ENCODE measurements around the gene NAGK. TPM values are rescaled to one million over a fixed set of nuclear protein-coding genes. Genes with fewer than 3 reads are reported as not detected.
"Not testable (repeated sequence)": the region's sequence is repeated elsewhere in the genome, so short reads cannot be mapped to it uniquely, and the experiment has no call there.

NAGK gene
- total RNA-seq = 157 and 161 TPM in 2 replicates
- long read RNA-seq, transcript NAGK-229 (10 exons, 1,801 nt) = major isoform, 62 of 87 reads
- long read RNA-seq, partial matches to known transcripts = 1 of 87 reads
- long read RNA-seq, other reads (novel, unspliced or antisense) = 14 of 87 reads

- Mint-ChIP-seq H3K9me3 (ENCODE audit: unreplicated experiment) (no peaks in the 10 kb centered on the region), H3K27me3 (ENCODE audit: unreplicated experiment) (peaks cover 16% of the 10 kb centered on the region), H3K36me3 (ENCODE audit: unreplicated experiment) (peaks cover 15% of the 10 kb centered on the region), H3K27ac (ENCODE audit: unreplicated experiment) (peak within 1 kb of the TSS; percentile 99), H3K4me1 (ENCODE audit: unreplicated experiment) (peaks cover 36% of the 10 kb centered on the region), H3K4me3 (ENCODE audit: unreplicated experiment) (peak within 1 kb of the TSS; percentile 94)
- TF ChIP-seq, protein P1, sequence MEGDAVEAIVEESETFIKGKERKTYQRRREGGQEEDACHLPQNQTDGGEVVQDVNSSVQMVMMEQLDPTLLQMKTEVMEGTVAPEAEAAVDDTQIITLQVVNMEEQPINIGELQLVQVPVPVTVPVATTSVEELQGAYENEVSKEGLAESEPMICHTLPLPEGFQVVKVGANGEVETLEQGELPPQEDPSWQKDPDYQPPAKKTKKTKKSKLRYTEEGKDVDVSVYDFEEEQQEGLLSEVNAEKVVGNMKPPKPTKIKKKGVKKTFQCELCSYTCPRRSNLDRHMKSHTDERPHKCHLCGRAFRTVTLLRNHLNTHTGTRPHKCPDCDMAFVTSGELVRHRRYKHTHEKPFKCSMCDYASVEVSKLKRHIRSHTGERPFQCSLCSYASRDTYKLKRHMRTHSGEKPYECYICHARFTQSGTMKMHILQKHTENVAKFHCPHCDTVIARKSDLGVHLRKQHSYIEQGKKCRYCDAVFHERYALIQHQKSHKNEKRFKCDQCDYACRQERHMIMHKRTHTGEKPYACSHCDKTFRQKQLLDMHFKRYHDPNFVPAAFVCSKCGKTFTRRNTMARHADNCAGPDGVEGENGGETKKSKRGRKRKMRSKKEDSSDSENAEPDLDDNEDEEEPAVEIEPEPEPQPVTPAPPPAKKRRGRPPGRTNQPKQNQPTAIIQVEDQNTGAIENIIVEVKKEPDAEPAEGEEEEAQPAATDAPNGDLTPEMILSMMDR (IDR thresholded peaks at IDR 0.05) = no peak
- peak; percentile 99 for DNase-seq (ENCODE audit: extremely low spot score, unreplicated experiment)
These were observed at the start of gene NAGK for GRCh38 chr2:71068218-71069035. TSS of gene NAGK (plus strand) at chr2:71068648. CDS start at chr2:71068684, 36 bp downstream.

DNA sequence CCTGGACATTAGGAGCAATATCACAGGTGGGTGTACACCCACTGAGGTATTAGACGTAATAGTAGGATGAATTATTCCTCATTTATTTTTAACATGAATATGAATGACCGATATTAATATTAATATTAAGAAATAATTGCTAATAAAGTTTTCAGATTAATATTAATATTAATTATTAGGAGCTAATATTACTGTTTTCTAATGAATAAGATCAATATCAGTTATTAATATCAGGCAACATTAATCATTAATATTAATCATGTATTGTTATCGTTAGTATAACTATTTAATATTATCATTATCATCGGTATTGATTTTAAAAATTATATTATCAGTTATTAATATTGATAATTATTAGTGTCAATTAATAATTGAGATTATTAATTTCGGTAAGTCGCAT is 48.5 kb upstream of the NAGK start:
- H3K27me3 Mint-ChIP-seq (ENCODE audit: unreplicated experiment) = peaks cover 27% of the 10 kb centered on the region

GRCh38 chr2:71021394-71021793 is 47.1 kb upstream of the NAGK start:
- not testable (repeated sequence) for H3K9me3 Mint-ChIP-seq (ENCODE audit: unreplicated experiment); H3K27ac Mint-ChIP-seq (ENCODE audit: unreplicated experiment); H3K36me3 Mint-ChIP-seq (ENCODE audit: unreplicated experiment); DNase-seq (ENCODE audit: extremely low spot score, unreplicated experiment); H3K4me3 Mint-ChIP-seq (ENCODE audit: unreplicated experiment); H3K4me1 Mint-ChIP-seq (ENCODE audit: unreplicated experiment)
- peaks cover 31% of the 10 kb centered on the region for H3K27me3 Mint-ChIP-seq (ENCODE audit: unreplicated experiment)

More for the DNA sequence above, 48.5 kb upstream of the NAGK start:
- not testable (repeated sequence) for H3K4me1 Mint-ChIP-seq (ENCODE audit: unreplicated experiment); H3K9me3 Mint-ChIP-seq (ENCODE audit: unreplicated experiment); DNase-seq (ENCODE audit: extremely low spot score, unreplicated experiment); H3K27ac Mint-ChIP-seq (ENCODE audit: unreplicated experiment); H3K36me3 Mint-ChIP-seq (ENCODE audit: unreplicated experiment); H3K4me3 Mint-ChIP-seq (ENCODE audit: unreplicated experiment)

- H3K4me1 Mint-ChIP-seq (ENCODE audit: unreplicated experiment); H3K27ac Mint-ChIP-seq (ENCODE audit: unreplicated experiment); H3K36me3 Mint-ChIP-seq (ENCODE audit: unreplicated experiment); H3K4me3 Mint-ChIP-seq (ENCODE audit: unreplicated experiment); DNase-seq (ENCODE audit: extremely low spot score, unreplicated experiment); H3K9me3 Mint-ChIP-seq (ENCODE audit: unreplicated experiment): not testable (repeated sequence)
- H3K27me3 Mint-ChIP-seq (ENCODE audit: unreplicated experiment) = peaks cover 22% of the 10 kb centered on the region
These were observed 44.8 kb upstream of the NAGK start for GRCh38 chr2:71023553-71024243.

DNA sequence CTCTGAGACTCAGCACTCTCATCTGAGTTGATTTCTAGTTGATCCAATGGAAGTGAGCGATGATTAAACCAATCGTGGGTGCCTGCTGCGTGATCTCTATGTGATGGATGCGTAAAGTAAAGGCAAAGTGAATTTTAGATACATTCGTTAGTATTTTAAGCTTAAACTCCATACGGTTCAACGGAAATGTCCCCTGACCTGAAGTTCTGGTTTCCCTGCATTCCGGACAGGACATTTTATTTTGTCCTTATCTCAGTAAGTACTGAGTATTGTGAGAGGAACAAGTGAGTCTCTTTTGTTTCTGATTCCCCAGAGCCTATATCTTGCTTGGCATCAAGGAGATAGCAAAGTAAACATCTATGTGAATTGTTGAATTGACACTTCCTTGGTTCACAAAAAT is 32.2 kb upstream of the NAGK start:
- not testable (repeated sequence) for H3K4me1 Mint-ChIP-seq (ENCODE audit: unreplicated experiment); H3K36me3 Mint-ChIP-seq (ENCODE audit: unreplicated experiment); H3K9me3 Mint-ChIP-seq (ENCODE audit: unreplicated experiment); H3K4me3 Mint-ChIP-seq (ENCODE audit: unreplicated experiment); DNase-seq (ENCODE audit: extremely low spot score, unreplicated experiment); H3K27ac Mint-ChIP-seq (ENCODE audit: unreplicated experiment)
- peaks cover 62% of the 10 kb centered on the region for H3K27me3 Mint-ChIP-seq (ENCODE audit: unreplicated experiment)

- TF ChIP-seq, protein P1 (IDR thresholded peaks at IDR 0.05) = no peak
- no peaks in the 10 kb centered on the region for H3K4me1 Mint-ChIP-seq (ENCODE audit: unreplicated experiment)
- no peak overlapping the region for H3K27ac Mint-ChIP-seq (ENCODE audit: unreplicated experiment)
- H3K9me3 Mint-ChIP-seq (ENCODE audit: unreplicated experiment) = no peaks in the 10 kb centered on the region
- no peaks in the 10 kb centered on the region for H3K36me3 Mint-ChIP-seq (ENCODE audit: unreplicated experiment)
- H3K27me3 Mint-ChIP-seq (ENCODE audit: unreplicated experiment) = peaks cover 23% of the 10 kb centered on the region
- no peak overlapping the region for H3K4me3 Mint-ChIP-seq (ENCODE audit: unreplicated experiment)
- no peak for DNase-seq (ENCODE audit: extremely low spot score, unreplicated experiment)
These were observed 26.2 kb upstream of the NAGK start for GRCh38 chr2:71042287-71042686.

All from osteocyte (in vitro differentiated cells).